Germinal center (tissue), 1 donor: Measurements from ENCODE around the gene PRR14.

Source experiments
- DNase-seq: peaks from one replicate; pipeline ENCODE4 v3.0.0; 2012; ENCODE audit warnings: mixed read lengths, low spot score

The PRR14 gene

GRCh38 chr16:30659507-30660423, 9.0 kb downstream of the PRR14 start:
- no peak for DNase-seq

- peak; percentile 47 for DNase-seq
Measured at GRCh38 chr16:30660424-30661261, 9.9 kb downstream of the PRR14 start.

- DNase-seq: no peak
Measured at GRCh38 chr16:30662449-30662848, 11.7 kb downstream of the PRR14 start.

- no peak for DNase-seq
Measured at GRCh38 chr16:30663038-30663437, 12.3 kb downstream of the PRR14 start.

- DNase-seq: no peak
Measured at GRCh38 chr16:30663820-30664219, 13.1 kb downstream of the PRR14 start.

GRCh38 chr16:30664616-30665109, 13.9 kb downstream of the PRR14 start:
- no peak for DNase-seq

- no peak for DNase-seq
Measured at GRCh38 chr16:30665155-30665829, 14.5 kb downstream of the PRR14 start.

- no peak for DNase-seq
Measured at GRCh38 chr16:30665830-30666190, 15.1 kb downstream of the PRR14 start.

GRCh38 chr16:30666681-30667080, 15.9 kb downstream of the PRR14 start:
- no peak for DNase-seq

GRCh38 chr16:30667361-30667905, 16.7 kb downstream of the PRR14 start:
- DNase-seq: no peak

GRCh38 chr16:30668393-30668792, 17.6 kb downstream of the PRR14 start:
- no peak for DNase-seq

GRCh38 chr16:30669026-30669902, 18.5 kb downstream of the PRR14 start:
- no peak for DNase-seq

- DNase-seq: no peak
Measured at GRCh38 chr16:30669903-30670824, 19.4 kb downstream of the PRR14 start.

GRCh38 chr16:30675143-30675542, 24.4 kb downstream of the PRR14 start:
- no peak for DNase-seq

GRCh38 chr16:30677931-30678585, 27.3 kb downstream of the PRR14 start:
- no peak for DNase-seq

- no peak for DNase-seq
Measured at GRCh38 chr16:30678586-30678970, 27.8 kb downstream of the PRR14 start.

- DNase-seq: no peak
Measured at GRCh38 chr16:30680326-30680725, 29.6 kb downstream of the PRR14 start.

- DNase-seq: no peak
Measured at GRCh38 chr16:30688701-30689100, 37.9 kb downstream of the PRR14 start.

GRCh38 chr16:30691907-30692306, 41.1 kb downstream of the PRR14 start:
- DNase-seq: no peak
